ENCODE results near the gene HMX3.

DNA sequence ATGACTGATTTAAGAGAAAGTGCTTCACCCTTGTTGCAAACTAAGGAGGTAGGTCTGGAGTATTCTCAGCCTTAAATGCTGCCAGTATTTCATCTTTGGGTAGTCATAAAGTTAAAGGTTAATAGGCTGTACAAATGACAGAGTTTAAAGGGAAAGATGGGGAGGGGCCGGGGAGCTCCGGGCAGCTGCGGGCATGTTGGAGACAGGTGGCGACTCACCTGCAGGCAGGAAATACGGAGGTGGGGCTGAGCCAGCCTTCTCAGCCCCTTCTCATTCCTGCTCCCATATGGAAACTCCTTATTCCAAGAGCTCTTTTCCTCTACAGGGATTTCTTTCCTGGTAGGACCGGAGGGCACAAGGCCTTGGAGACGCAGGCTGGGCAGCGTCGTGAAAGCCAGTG, 31.8 kb upstream of the HMX3 start:
- TF ChIP-seq, protein P1, sequence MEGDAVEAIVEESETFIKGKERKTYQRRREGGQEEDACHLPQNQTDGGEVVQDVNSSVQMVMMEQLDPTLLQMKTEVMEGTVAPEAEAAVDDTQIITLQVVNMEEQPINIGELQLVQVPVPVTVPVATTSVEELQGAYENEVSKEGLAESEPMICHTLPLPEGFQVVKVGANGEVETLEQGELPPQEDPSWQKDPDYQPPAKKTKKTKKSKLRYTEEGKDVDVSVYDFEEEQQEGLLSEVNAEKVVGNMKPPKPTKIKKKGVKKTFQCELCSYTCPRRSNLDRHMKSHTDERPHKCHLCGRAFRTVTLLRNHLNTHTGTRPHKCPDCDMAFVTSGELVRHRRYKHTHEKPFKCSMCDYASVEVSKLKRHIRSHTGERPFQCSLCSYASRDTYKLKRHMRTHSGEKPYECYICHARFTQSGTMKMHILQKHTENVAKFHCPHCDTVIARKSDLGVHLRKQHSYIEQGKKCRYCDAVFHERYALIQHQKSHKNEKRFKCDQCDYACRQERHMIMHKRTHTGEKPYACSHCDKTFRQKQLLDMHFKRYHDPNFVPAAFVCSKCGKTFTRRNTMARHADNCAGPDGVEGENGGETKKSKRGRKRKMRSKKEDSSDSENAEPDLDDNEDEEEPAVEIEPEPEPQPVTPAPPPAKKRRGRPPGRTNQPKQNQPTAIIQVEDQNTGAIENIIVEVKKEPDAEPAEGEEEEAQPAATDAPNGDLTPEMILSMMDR (IDR thresholded peaks at IDR 0.05; ENCODE audit: insufficient read depth, low read length, poor library complexity, severe bottlenecking) = no peak
- TF ChIP-seq EZH2phosphoT487 (conservative IDR thresholded peaks at IDR 0.05; ENCODE audit: low read length) = no peak
